Activated B cell treated with CpG ODN at 0.5 μM for 24 hours (primary cell): ENCODE results near the gene KRT4. TPM values are rescaled to one million over a fixed set of nuclear protein-coding genes. Genes with fewer than 3 reads are reported as not detected.

Experiments
- ATAC-seq: fragments of 200-7000 bp; cut with Tn5 transposase; one replicate; pipeline ENCODE4 v1.10.0; 2021; ENCODE audit warnings: low read depth, mild to moderate bottlenecking, moderate library complexity
- CTCF ChIA-PET: fragments of 350-600 bp; sonication (Branson Sonifier 250); formaldehyde crosslinking; loops from one replicate; lab custom pipeline; 2021; ENCODE audit warnings: antibody characterized with exemption; lab: Charles Lee
- POLR2A ChIA-PET: fragments of 350-600 bp; sonication (Branson Sonifier 250); formaldehyde crosslinking; loops from one replicate; lab custom pipeline; 2021; ENCODE audit warnings: antibody characterized with exemption; lab: Charles Lee
- DNase-seq: peaks from one replicate; pipeline ENCODE4 v3.0.0; 2022
- H3K27ac Mint-ChIP-seq: one replicate; pipeline ENCODE4 v1.8.0; 2020; ENCODE audit warnings: mixed read lengths
- H3K27me3 Mint-ChIP-seq: one replicate; pipeline ENCODE4 v1.8.0; 2021; ENCODE audit warnings: mixed read lengths
- H3K36me3 Mint-ChIP-seq: one replicate; pipeline ENCODE4 v1.8.0; 2021; ENCODE audit warnings: low read depth, mixed read lengths
- H3K4me1 Mint-ChIP-seq: one replicate; pipeline ENCODE4 v1.8.0; 2021; ENCODE audit warnings: mixed read lengths
- H3K4me3 Mint-ChIP-seq: one replicate; pipeline ENCODE4 v1.8.0; 2020; ENCODE audit warnings: mild to moderate bottlenecking, mixed read lengths
- H3K9me3 Mint-ChIP-seq: one replicate; pipeline ENCODE4 v1.8.0; 2020; ENCODE audit warnings: mixed read lengths
- intact Hi-C: fragments of 100-400 bp; cut with micrococcal nuclease; formaldehyde crosslinking; loops from one replicate; pipeline ENCODE4 v1.15.1; 2024
- total RNA-seq: library from RNA; stranded (reverse); gene quantifications from 2 replicates; pipeline ENCODE4 v1.2.3, GENCODE V29; 2022
- TF ChIP-seq, protein P1 (sequence below): fragments of 200-600 bp; IDR thresholded peaks from one replicate; pipeline ENCODE4 v1.8.0; 2022; ENCODE audit warnings: antibody characterized with exemption, mild to moderate bottlenecking

KRT4 gene
- total RNA-seq, 1 donor from 2014 or later, result not detected

DNA sequence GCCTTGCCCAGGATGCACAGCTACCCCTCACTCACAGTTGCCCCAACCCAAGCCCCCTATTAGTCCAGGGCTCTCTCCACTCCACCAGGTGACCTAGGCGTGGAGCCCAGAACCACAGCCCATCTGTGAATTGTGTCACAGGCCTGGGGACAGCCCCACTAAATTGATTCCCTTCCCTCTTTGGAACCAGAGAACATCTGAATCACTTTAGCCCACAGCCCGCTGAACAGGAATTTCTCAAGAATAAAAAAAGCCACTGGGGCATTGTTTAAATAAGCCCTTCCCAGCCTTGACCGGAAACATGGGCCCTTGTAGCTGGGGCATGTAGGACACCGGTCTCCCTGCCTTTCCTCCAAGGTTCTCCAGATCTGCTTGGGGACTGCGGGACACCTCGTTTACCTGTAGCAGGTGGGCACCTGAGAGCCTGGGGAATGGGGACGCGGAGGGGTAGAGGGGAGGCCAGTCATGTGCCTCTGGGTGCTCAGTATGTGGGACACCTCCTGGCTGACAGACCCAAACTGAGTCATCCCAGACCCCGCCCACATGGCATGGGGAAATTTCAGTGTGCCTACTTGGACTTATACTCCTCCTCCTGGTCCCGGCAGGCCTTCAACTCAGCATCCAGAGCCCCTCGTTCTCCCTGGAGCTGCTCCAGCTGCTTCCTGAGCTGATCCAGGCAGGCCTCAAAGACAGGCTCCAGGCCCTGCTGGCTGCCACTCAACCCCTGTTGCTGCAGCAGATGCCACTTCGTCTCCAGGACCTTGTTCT lies 33.6 kb upstream of the KRT4 start:
- intact Hi-C loops, result no loop called here
- Mint-ChIP-seq H3K36me3 (no peaks in the 10 kb centered on the region), H3K9me3 (no peaks in the 10 kb centered on the region), H3K4me1 (peaks cover 6% of the 10 kb centered on the region), H3K27me3 (peaks cover 15% of the 10 kb centered on the region), H3K4me3 (no peak overlapping the region), H3K27ac (no peak overlapping the region)
- ChIA-PET CTCF (no interaction called here), POLR2A (no interaction called here)
- DNase-seq (no peak), ATAC-seq (no peak)
- TF ChIP-seq, protein P1, sequence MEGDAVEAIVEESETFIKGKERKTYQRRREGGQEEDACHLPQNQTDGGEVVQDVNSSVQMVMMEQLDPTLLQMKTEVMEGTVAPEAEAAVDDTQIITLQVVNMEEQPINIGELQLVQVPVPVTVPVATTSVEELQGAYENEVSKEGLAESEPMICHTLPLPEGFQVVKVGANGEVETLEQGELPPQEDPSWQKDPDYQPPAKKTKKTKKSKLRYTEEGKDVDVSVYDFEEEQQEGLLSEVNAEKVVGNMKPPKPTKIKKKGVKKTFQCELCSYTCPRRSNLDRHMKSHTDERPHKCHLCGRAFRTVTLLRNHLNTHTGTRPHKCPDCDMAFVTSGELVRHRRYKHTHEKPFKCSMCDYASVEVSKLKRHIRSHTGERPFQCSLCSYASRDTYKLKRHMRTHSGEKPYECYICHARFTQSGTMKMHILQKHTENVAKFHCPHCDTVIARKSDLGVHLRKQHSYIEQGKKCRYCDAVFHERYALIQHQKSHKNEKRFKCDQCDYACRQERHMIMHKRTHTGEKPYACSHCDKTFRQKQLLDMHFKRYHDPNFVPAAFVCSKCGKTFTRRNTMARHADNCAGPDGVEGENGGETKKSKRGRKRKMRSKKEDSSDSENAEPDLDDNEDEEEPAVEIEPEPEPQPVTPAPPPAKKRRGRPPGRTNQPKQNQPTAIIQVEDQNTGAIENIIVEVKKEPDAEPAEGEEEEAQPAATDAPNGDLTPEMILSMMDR, result no peak

DNA sequence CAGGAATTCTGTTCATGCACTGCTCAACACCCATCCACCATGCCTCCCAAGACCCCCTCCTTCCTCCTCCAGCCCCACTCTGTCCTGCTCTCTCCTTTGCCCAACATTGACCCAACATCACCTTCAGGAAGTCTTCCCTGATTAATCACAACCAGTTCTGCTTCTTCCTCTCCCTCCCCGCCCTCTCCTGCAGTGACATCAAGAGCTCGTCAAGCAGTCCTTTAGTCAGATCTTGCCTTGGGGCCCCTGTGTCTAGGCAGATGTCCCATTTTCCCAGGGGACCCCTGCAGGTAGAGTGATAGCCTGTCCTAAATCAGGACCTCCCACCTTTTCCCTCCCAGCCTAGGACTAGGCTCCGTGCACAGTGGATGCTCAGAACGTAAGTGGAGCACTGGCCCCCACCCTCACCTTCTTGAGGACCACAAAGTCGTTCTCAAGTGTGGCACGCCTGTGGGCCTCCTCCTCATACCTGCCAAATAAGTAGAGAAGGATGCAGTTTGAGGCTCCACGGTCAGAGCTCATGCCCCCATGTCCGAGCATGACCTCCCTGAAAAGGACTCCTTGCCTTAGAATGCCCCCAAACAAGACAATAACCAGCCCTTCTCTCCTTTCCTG lies 32.5 kb upstream of the KRT4 start:
- Mint-ChIP-seq H3K27me3 (peaks cover 16% of the 10 kb centered on the region), H3K4me3 (no peak overlapping the region), H3K9me3 (no peaks in the 10 kb centered on the region), H3K4me1 (peaks cover 6% of the 10 kb centered on the region), H3K27ac (no peak overlapping the region), H3K36me3 (no peaks in the 10 kb centered on the region)
- ATAC-seq (no peak), DNase-seq (no peak)
- intact Hi-C loops, result no loop called here
- ChIA-PET CTCF (no interaction called here), POLR2A (no interaction called here)
- TF ChIP-seq, protein P1, result no peak

DNA sequence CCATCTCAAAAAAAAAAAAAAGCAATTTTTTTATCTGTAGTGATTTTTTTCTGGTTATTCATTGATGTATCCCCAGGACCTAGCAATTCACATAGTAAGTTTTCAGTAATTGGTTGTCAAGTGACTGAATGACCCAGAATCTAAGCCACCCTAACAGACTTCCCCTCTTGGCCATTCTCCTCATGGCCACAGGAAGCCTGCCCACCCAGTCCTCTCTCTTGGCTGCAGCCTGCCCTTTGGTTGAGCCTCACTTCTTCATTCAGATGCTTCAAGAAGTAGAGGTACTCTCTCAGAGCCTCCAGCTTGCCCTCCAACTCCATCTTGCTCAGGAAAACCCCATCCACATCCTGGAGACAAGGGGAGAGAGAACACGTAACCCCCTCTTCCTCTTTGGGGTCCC lies 32.0 kb upstream of the KRT4 start:
- TF ChIP-seq, protein P1, result no peak
- CTCF ChIA-PET, result no interaction called here
- ATAC-seq, result no peak
- DNase-seq, result no peak
- H3K36me3 Mint-ChIP-seq, result no peaks in the 10 kb centered on the region
- no peak overlapping the region for H3K4me3 Mint-ChIP-seq
- no peaks in the 10 kb centered on the region for H3K9me3 Mint-ChIP-seq
- POLR2A ChIA-PET, result no interaction called here
- intact Hi-C loops, result no loop called here
- no peak overlapping the region for H3K27ac Mint-ChIP-seq
- peaks cover 17% of the 10 kb centered on the region for H3K27me3 Mint-ChIP-seq
- H3K4me1 Mint-ChIP-seq, result peaks cover 6% of the 10 kb centered on the region

DNA sequence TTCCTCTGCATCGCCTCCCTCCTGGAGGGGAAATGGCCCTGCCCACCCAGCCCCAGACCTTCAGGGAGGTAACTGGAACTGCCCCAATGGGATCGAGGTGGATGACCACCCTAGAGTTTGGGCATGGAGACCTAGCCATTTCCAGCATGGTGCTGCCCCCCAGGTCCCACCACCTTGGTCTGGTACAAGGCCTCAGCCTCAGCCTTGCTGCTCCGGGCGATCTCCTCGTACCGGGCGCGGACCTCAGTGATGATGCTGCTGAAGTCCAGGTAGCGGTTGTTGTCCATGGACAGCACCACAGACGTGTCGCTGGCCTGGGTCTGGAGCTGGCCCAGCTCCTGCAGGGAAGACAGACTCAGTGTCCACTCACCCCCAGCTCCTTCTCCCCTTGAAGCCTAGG lies 30.5 kb upstream of the KRT4 start:
- Mint-ChIP-seq H3K9me3 (no peaks in the 10 kb centered on the region), H3K27me3 (peaks cover 17% of the 10 kb centered on the region), H3K4me3 (no peak overlapping the region), H3K36me3 (no peaks in the 10 kb centered on the region), H3K27ac (no peak overlapping the region), H3K4me1 (no peaks in the 10 kb centered on the region)
- DNase-seq (no peak), ATAC-seq (no peak)
- CTCF ChIA-PET, result no interaction called here
- TF ChIP-seq, protein P1, result no peak
- intact Hi-C loops, result no loop called here
- POLR2A ChIA-PET, result no interaction called here

DNA sequence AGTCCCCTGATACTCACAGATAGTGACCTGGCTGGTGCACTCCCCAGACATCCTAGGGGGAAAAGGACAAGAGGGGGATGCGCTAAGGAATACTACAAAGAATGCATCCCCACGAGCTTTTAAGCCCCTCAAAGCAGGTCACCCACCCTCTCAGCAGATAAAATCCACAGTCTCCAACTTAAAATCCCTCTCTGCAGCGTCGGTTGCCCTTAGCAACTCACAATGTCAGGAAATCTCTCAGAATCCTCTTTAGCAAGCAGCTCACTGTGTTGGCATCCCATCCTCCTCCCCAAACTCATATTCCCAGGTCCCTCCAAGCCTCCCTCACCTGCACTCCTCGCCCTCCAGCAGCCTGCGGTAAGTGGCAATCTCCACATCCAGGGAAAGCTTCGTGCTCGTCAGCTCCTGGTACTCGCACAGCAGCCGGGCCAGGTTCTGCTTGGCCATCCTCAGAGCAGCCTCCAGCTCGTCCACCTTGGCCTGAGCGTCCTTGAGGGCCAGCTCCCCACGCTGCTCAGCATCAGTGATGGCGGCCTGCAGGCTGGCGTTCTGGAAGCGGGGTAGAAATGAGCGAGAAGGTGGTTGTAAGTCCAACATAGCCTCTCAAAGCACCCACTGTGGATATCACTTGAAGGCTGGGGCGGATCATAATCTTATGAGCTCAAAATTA lies 25.7 kb upstream of the KRT4 start:
- intact Hi-C loops, result no loop called here
- no peak overlapping the region for H3K4me3 Mint-ChIP-seq
- no peaks in the 10 kb centered on the region for H3K36me3 Mint-ChIP-seq
- CTCF ChIA-PET, result no interaction called here
- TF ChIP-seq, protein P1, result no peak
- no peaks in the 10 kb centered on the region for H3K9me3 Mint-ChIP-seq
- DNase-seq, result no peak
- POLR2A ChIA-PET, result no interaction called here
- H3K27me3 Mint-ChIP-seq, result peaks cover 29% of the 10 kb centered on the region
- no peak for ATAC-seq
- no peak overlapping the region for H3K27ac Mint-ChIP-seq
- H3K4me1 Mint-ChIP-seq, result no peaks in the 10 kb centered on the region
